GM12872 (cell line): ENCODE data around the gene FUT7.

Experiments
- CTCF ChIP-seq: IDR thresholded peaks from 3 replicates; pipeline ENCODE4 v1.5.1; 2011; ENCODE audit warnings: low read depth, mild to moderate bottlenecking, low read length, moderate library complexity; ENCODE audit not compliant: insufficient read depth

FUT7 gene

GRCh38 chr9:136995772-136996311 is 36.0 kb downstream of the FUT7 start:
- no peak for TF ChIP-seq CTCF

GRCh38 chr9:136995362-136995761 is 36.5 kb downstream of the FUT7 start:
- no peak for TF ChIP-seq CTCF

- no peak for TF ChIP-seq CTCF
These were observed 37.0 kb downstream of the FUT7 start for GRCh38 chr9:136994888-136995230.

- no peak for TF ChIP-seq CTCF
These were observed 37.6 kb downstream of the FUT7 start for GRCh38 chr9:136994180-136994887.

GRCh38 chr9:136992819-136993369 is 39.0 kb downstream of the FUT7 start:
- no peak; the same call in 2 of the 3 replicates for TF ChIP-seq CTCF

- no peak for TF ChIP-seq CTCF
These were observed 39.7 kb downstream of the FUT7 start, which contains the start of gene PAXX for GRCh38 chr9:136991993-136992818. TSS of gene PAXX (plus strand) at chr9:136992422. CDS start at chr9:136992444, 22 bp downstream.

- TF ChIP-seq CTCF, result no peak
These were observed 41.5 kb downstream of the FUT7 start for GRCh38 chr9:136990242-136990911.
